LNCAP (cell line): ENCODE results near the gene TBC1D14.

Source experiments
- CTCF ChIP-seq: fragments of 450-650 bp; IDR thresholded peaks from 2 replicates; pipeline ENCODE4 v1.5.1; 2017; ENCODE audit warnings: mild to moderate bottlenecking

The TBC1D14 gene

GRCh38 chr4:6956087-6956433 is 46.4 kb downstream of the TBC1D14 start:
- TF ChIP-seq CTCF: no peak

- no peak for TF ChIP-seq CTCF
Observed at GRCh38 chr4:6956434-6957147, 47.0 kb downstream of the TBC1D14 start.

GRCh38 chr4:6957148-6957520 is 47.5 kb downstream of the TBC1D14 start:
- no peak for TF ChIP-seq CTCF

- TF ChIP-seq CTCF: no peak
Observed at GRCh38 chr4:6957994-6958393, 48.4 kb downstream of the TBC1D14 start.

GRCh38 chr4:6959261-6959660 is 49.6 kb downstream of the TBC1D14 start:
- TF ChIP-seq CTCF: no peak

GRCh38 chr4:6960154-6960553 is 50.5 kb downstream of the TBC1D14 start:
- TF ChIP-seq CTCF: no peak

GRCh38 chr4:6960628-6961412 is 51.2 kb downstream of the TBC1D14 start:
- no peak for TF ChIP-seq CTCF
